HFF-Myc (cell line): ENCODE results near the gene TRIM58.

ENCODE experiments used
- DNase-seq: peaks from one replicate; pipeline ENCODE4 v3.0.0-alpha.2; 2011; ENCODE audit warnings: low read depth; ENCODE audit errors: extremely low read depth
- H3K4me3 ChIP-seq: replicated peaks from 2 replicates; pipeline ENCODE4 v1.5.1; 2011; ENCODE audit warnings: low read depth, mild to moderate bottlenecking, control low read depth, low read length
- CTCF ChIP-seq: IDR thresholded peaks from 2 replicates; pipeline ENCODE4 v1.5.1; 2012; ENCODE audit warnings: mild to moderate bottlenecking, low read depth, low read length, control low read depth; ENCODE audit errors: missing control alignments

Gene TRIM58

DNA sequence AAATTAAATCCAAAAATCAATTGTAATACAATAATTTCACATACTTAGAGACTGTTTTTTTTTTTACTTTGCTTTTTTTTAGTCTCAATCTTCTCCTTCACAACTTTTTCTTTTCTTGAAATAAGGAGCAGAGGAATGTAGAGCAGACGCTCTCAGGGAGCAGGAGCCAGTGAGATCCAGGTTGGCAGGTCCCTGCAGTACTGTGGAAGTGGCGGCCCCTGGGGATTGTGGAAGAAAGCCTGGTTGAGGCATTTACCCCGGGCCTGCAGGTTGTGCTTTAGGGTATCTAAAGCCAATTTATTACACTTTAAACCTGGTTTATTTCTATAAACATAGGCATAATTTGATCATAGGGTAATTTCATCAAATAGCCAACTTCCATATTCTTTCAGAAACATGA is 67.0 kb downstream of the TRIM58 start:
- DNase-seq = no peak
- H3K4me3 ChIP-seq = no peak overlapping the region
- TF ChIP-seq CTCF = no peak

- no peak for TF ChIP-seq CTCF
- no peak within 1 kb of the TSS for H3K4me3 ChIP-seq
- no peak for DNase-seq
These were observed 67.9 kb downstream of the TRIM58 start, which contains the start of gene OR2AJ1 for GRCh38 chr1:247924868-247925267. TSS of gene OR2AJ1 (plus strand) at chr1:247924889. CDS start at chr1:247933769, 8,880 bp downstream.
